Astrocyte (in vitro differentiated cells and primary cell): ENCODE data around the gene UBE2L3.

Experiments
- CTCF ChIP-seq: IDR thresholded peaks from 2 replicates; pipeline ENCODE4 v1.5.1; 2011; ENCODE audit warnings: low read depth, mild to moderate bottlenecking, inconsistent platforms, low read length, moderate library complexity; ENCODE audit not compliant: insufficient read depth
- EZH2 ChIP-seq: IDR thresholded peaks from 2 replicates; pipeline ENCODE4 v1.6.1; 2012; ENCODE audit warnings: mild to moderate bottlenecking, low read length, inconsistent platforms; ENCODE audit not compliant: insufficient read depth

GRCh38 chr22:21568347-21569075, 997 bp downstream of the UBE2L3 start:
- no peak for TF ChIP-seq CTCF
- TF ChIP-seq EZH2 = no peak
